Right lobe of liver (tissue), 4 donors: ENCODE data around the gene PRF1.

Experiments
- CTCF ChIP-seq, 4 donors: fragments of 200-600 bp in 3 of 4; fragments of 450-650 bp in 1 of 4; IDR thresholded peaks; one replicate each; pipeline versions ENCODE4 v1.5.1 to v1.8.0; 2016 to 2022; ENCODE audit warnings: antibody characterized with exemption in 4 of 4, mild to moderate bottlenecking in 2 of 4
- POLR2A ChIP-seq: fragments of 450-650 bp; IDR thresholded peaks from one replicate; pipeline ENCODE4 v1.6.1; 2017; ENCODE audit warnings: antibody characterized with exemption, mild to moderate bottlenecking
- donor health status: DM: no; HTN: no; CAD: no.
- donor health status: DM: no; HTN: no; CAD: no.
- donor health status: DM: no; HTN: yes; CAD: no.

- TF ChIP-seq CTCF (IDR thresholded peaks at IDR 0.05) = no peak
- TF ChIP-seq POLR2A = no peak
Measured at GRCh38 chr10:70590655-70591416, 11.7 kb downstream of the PRF1 start.
